Measurements from ENCODE around the gene SEPTIN8.

SEPTIN8 gene

DNA sequence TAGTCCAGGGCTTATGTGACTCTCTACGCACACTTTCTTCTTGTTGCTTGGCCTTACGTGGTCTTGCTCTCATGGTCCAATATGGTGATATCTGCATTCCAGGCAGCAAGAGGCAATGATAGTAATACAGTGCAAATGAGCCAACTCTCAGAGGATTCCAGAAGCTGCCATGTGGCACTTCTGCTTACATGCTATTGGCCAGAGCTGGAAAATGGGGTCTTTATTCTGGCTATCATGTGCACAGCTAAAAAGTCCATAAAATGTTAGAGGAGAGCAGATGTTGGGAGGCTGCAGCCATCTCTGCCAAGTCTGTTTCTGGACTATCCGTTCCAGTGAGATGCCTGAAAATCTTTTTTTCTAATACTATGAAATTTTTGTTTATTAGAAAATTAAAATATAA lies 2.9 kb upstream of the SEPTIN8 start:
- DNase-seq, result no peak

DNA sequence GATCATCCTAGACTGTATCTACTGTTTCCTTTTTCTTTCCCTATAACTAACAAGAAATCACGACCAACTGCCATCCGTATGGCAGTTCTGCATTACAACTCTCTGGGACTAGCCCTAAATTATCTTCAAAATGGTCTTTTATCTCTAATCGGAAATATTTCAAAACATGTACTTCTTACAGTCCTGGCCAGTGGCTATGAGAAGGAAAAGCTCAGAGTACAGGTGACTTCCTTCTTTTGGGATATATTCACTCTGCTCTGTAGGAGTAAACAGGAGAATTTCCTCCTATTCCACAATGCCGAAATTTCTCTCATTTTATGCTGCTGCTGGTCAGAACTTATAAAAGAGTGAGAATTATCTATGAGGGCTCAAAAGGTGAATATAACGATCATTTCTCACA lies 1.8 kb upstream of the SEPTIN8 start:
- no peak for DNase-seq

GRCh38 chr5:132778129-132778528 lies 1.1 kb upstream of the SEPTIN8 start:
- DNase-seq, result no peak

GRCh38 chr5:132776938-132777208 lies 166 bp downstream of the SEPTIN8 start:
- no peak for DNase-seq

DNA sequence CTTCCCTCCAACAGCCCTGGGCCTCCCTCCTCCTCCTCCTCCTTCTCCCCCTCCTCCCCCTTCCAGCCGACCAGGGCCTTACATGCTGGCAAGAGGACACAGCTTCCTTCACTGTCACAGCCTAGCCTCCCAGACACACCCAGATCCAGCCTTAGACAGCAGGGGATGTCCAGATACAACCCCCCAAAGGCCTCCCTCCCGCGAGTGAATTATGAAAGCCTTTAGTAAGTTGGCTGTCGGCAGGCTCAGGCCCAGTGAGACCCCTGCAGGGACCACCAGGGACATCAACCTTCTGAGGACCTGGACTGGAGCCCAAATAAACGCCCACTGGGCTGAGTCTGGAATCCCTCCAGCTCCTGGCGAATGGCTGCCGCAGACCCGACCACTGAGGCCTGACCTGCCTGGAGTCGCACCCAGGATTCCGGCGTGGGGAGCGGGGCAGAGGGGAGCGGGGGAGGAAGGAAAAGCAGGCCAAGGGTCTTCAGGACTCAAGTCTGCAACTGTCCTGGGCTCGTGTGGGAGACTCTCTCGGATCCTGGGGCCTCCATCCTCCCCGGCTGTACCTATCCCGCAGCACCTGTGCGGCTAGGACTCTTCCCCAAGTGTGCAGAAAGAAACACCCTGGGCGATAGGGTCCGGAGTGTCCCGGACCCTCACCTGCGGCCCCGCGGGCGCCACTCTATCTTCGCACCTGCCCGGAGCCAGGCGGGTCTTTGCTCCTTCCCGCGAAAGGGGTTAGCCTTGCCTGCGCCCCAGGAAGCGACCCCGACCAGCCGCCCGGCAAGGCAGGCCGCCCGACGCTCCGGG lies 705 bp downstream of the SEPTIN8 start:
- no peak for DNase-seq

- DNase-seq, result no peak
Measured at GRCh38 chr5:132775476-132775961, 1.5 kb downstream of the SEPTIN8 start.

- no peak for DNase-seq
Measured at GRCh38 chr5:132774896-132775295, 2.1 kb downstream of the SEPTIN8 start.

- DNase-seq, result no peak
Measured at GRCh38 chr5:132774406-132774805, 2.6 kb downstream of the SEPTIN8 start.

DNA sequence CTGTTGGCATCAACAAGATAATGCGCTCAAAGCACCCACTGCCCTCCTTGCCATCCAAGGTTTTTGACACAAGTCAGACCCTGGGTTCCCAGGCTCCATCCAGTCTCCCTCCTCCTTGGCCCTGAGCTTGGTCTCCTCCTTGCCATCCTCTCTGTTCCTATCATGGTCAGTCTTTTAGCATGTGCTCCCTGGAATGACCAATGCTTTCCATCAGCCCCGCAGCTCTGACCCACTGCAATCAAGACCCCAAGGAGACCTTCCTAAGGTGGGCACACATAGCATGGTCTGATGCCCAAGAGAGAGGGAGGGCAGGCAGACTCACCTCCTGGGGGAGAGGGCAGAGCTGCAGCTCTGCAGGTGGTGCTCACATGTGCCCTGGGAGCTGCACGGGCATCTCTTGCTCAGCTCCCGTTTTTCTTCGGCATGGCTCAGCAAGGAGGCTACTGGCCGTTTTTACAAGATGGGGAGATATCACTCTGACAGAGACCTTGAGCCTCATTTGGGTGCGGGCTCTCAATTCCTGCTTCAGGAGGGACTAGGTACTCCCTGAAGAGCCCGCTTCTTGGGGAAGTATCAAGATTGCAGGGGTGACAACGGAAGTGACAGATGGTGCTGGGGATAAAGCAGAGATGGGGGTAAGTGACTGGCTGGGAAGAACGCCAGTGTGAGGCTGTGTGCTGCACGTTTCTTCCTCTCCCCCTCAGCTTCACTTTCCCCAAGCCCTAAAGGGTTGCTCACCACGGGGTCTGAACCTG lies 3.3 kb downstream of the SEPTIN8 start:
- DNase-seq, result no peak

DNA sequence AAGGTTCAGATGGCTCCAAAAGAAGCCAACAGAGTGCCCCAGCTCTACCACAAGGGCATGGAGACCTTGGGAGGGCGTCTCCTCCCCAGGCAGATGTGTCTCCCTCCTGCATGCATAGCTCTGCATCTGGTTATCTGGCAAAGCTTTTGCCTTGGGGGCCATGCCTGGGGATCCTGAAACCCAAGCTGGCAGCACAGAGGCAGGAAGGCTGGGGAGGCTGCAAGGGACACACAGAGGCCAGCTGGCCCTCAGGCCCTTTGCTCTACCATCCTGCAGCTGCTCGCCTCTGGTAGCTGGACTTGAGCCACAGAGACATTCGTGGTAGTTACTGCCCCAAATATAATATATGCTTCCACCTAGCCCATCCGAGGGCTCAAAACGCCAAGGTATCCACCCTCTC lies 3.9 kb downstream of the SEPTIN8 start:
- no peak for DNase-seq

GRCh38 chr5:132772291-132773070 lies 4.6 kb downstream of the SEPTIN8 start:
- DNase-seq, result no peak

DNA sequence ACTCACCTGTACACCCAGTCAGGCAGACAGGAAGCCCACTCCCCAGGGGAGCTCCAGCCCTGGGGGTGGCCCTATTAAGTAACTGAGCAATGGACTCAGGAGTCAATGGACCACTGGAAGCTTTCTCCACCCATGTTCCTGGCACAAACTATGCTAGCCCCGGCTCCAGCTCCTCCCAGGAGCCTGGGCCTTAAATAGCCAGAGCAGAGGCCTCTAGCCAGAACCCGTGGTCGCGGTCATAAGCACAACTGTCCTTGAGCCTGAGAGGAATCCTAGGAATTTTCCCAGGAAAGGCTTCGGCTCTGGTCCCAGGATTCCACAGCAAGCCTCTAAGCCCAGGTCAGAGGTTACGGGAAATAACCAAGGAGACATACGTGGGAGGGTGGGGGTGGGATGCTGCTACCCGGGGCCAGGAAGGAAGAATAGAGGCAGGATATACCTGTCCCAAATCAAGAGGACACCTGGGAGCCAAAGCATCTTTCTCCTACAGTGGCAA lies 5.5 kb downstream of the SEPTIN8 start:
- no peak for DNase-seq

DNA sequence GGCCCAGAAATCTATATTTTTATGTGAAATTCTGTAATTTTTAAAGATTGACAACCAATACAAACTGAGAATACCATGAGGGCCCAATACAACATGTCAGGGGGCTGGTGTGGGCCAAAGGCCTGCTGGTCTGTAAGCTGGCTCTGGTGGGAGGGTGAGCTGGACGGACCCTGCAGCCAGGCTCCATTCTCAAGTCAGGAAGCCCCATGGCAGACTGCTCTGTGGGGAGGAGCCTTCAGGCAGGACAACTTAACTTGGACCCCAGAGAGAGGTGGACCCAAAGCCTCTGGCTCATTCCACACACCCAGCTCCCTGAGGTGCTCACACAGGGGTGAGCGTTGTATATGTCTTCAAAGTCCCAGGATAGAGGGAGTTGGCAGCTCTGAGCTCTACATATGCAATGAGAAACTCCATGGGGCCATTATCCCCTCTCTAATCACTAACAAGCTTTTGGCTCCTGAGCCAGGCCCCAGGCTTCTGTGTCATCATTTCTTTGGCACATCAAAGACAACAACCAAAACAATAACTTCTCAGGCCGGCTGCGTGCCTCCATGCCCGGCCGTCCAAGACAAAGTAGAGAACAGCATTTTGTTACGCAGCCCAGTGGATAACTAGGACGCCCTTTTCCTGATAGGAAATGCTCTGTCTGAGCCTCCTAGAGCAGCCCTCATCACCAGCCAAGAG lies 6.4 kb downstream of the SEPTIN8 start:
- no peak for DNase-seq

DNA sequence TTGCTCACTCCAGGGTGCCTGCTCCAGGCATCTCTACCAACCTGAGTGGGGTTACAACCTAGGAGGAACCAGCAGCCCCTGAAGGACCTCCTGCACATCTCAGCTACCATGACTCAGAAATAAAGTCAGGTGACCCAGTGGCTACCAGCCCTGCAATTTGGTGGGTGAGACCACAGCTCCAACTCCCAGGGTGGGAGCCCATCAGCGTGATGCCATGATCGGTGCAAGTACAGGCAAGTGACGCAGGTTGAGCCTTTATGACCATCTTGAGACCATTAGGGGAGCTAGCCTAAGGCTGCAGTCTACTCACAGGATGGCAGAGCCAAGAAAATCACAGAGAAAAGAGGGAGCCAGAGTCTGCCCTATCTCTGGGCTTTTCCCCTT lies 8.6 kb downstream of the SEPTIN8 start:
- no peak for DNase-seq

DNA sequence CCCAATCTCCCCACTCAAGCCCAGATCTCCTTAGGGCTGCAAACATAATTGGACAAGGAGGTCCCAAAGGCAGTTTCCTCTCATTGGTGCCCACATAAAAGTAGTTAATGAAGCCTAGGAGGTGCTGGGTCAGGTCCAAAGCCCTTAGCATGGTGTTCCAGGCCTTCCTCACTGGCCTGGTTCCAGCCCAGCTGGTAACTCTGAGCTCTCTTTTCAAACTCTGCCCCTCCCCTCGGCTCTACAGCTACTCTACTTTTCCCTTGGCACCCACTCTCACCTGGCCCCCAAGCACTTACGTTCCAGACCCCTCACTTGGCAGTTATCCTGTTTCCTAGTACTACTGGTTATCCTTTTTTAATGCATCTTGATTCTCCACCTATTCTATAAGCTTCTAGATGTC lies 9.9 kb downstream of the SEPTIN8 start:
- DNase-seq, result no peak

DNA sequence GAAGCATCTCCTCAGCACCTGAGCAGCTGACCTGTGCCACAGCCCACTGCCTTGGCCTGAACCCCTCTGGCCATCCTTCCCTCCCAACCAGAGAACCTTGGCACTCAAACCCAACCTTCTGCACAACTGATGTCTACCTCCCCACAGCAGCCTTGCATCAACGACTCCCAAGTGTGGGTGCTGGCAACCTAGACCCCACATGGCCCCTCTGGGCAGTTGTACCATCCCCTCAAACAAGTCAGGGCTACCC lies 10.3 kb downstream of the SEPTIN8 start:
- DNase-seq, result no peak

- DNase-seq, result no peak
Measured at GRCh38 chr5:132766020-132766805, 10.8 kb downstream of the SEPTIN8 start.

- no peak for DNase-seq
Measured at GRCh38 chr5:132765311-132766019, 11.6 kb downstream of the SEPTIN8 start.

- DNase-seq, result no peak
Measured at GRCh38 chr5:132764671-132765238, 12.3 kb downstream of the SEPTIN8 start.

DNA sequence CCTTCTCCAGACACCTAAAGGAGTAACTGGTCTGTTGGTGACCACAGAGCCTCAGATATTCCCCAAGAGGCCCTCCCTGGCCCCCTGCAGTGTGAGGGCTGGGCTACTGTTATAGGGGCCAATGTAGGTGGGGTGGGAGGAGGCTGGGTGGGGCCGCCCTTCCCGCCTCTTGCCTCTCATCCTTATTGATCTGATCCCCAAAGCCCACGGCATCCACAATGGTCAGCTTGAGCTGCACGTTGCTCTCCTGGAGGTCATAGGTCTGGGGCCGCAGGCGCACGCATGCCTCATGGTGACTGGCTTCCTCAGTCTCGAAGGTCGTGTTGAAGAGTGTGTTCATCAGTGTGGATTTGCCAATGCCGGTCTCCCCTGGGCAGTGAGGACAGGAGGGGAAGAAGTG lies 13.0 kb downstream of the SEPTIN8 start:
- no peak for DNase-seq
